GM19043 (cell line): ENCODE measurements around the gene PLAA.
"Not testable (repeated sequence)": the region's sequence is repeated elsewhere in the genome, so short reads cannot be mapped to it uniquely, and the experiment has no call there.

Experiments
- ATAC-seq: cut with Tn5 transposase; IDR thresholded peaks from one replicate; pipeline ENCODE4 v1.9.1; 2021; ENCODE audit warnings: low read depth; ENCODE audit not compliant: unreplicated experiment

The PLAA gene

DNA sequence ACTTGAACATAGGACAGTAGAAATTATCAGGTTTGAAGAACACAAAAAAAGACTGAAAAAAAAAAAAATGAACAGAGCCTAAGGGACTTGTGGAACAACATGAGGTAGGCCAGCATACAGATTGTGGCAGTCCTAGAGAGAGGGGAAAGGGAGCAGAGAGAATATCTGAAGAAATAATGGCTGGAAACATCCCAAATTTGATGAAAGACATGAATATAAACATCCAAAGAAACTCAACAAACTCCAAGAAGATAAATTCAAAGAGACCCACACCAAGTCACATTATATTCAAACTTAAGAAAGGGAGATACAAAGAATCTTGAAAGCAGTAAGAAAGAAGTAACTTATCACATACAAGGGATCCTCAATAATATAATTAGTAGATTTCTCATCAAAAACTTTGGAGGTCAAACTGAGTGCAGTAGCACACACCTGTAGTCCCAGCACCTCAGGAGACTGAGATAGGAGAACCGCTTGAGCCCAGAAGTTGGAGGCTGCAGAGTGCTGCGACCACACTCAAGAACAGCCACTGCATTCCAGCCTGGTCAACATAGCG lies 9.1 kb downstream of the PLAA start:
- no peak for ATAC-seq

DNA sequence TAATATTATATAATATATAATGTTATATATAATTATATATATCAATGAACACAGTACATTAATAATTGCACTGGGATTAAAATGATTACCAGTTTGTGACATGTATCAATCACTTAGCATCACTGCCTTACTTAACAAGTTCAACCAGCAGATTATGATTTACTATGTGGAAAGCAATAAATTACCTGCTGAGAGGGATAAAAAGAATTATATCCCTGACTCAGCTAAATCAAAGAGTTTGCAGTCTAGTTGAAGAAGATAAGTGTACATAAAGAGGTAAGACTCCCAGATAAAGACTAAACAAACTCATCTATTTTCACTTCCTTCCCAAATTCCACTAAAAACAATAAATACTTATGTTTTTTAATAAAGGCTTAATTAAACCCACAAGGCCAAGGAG lies 11.2 kb downstream of the PLAA start:
- ATAC-seq, result no peak

DNA sequence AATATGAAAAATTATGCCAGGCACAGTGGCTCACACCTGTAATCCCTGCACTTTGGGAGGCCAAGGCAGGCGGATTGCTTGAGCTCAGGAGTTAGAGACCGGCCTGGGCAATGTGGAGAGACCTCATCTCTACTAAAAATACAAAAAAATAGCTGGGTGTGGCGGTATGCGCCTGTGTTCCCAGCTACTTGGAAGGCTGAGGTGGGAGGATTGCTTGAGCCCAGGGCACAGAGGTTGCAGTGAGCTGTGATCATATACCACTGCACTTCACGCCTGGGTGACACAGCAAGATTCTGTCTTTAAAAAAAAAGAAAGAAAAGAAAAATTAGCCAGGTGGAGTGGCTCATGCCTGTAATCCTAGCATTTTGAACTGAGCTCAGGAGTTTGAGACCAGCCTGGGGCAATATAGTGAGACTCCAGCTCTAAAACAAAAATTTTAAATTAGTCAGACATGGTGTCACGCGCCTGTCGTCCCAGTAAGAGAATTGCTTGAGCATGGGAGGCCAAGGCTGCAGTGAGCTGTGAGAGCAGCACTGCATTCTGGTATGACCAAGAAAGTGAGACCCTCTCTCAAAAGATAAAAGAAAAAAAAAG lies 18.0 kb downstream of the PLAA start:
- ATAC-seq, result no peak

DNA sequence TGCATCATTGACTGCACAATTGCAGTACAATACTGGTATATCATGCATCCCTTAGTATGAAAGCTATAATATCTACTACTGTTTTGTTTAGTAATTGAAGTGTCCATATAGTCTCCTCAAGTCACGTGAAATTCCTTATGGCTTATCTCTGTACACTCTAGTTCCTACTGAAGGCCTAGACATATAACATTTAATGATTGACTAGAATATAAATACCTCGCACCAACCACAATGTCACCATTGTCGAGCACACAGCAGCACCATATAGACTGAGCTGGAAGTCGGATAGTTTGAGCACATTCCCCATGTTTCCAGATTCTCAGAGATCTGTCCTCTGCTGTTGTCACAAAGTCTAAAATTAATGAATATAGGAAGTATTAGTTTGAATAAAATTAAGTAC lies 21.4 kb downstream of the PLAA start:
- ATAC-seq, result no peak

DNA sequence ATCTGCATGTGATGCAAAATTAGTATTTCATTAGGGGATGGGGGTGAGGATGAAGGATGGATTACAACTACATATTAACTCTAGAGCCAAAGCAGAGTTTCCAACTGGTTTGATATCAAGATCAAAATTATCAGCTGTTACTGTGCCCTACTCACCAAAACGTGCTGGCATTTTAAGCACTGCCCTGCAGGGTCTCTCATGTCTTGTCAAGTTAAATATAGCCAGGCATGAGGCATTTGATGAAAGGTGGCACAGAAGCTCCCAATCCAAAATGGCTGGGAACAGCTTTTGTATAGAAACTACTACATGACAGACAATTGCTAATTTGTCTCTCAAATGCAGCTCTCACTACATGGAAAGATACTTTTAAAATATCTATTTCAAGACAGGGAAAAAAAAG lies 27.3 kb downstream of the PLAA start:
- ATAC-seq, result no peak

DNA sequence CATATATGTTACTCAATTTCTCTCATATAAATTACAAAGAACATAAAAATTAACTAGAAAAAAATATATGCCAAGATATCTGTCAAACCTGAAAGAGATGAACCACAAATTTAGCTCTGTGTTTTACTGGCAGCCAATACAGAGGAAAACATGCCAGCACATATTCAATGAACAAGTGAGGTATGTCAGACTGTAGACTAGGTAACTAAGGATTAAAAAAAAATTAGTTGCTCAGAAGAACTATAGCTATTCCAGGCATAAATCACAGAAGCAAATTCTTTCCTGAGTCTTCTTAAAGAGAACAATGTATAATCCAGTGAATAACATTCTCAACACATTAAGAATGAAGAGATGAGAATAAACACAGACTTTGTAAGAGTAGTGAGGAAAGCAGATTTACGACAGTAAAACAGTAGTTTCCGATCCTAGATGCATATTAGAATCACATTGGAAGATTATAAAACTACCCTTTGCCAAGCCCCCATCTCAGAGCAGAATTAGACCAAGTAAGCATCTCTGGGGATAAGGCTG lies 33.8 kb downstream of the PLAA start:
- no peak for ATAC-seq

DNA sequence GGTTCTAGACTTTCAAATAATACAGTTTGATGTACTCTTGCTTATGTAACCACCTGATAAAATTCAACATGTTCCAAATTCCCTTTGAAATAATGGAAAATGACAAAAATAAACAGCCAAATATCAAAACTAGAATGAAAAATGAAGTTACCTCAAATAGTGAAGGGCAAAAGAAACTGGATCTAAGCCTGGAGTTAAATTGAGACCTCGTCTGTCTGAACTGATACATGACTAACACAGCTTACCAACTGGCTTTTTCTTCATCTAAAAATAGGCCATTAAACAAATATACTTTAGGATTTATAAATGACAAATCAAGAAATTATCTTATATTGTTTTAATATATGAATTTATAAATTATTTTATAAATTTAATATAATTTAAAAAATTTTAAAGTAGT lies 42.4 kb downstream of the PLAA start:
- ATAC-seq, result no peak

DNA sequence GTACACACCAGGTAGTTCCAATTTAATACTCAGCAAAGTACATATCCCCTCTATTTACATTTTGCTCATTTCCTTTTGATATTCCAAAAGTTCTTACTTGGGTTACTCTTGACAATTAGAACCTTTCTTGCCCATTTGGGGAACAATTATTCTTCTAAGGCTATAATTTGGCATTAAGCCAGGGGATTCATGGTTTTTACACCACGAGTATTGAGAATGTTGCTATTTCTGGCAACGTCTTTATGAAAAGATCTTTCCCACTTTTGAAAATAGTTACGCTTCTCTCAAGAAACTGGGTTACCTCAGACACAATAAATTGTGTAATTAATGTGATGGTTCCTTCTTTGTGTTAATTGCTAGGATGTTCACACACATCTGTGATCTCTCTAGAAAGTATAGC lies 43.0 kb downstream of the PLAA start:
- no peak for ATAC-seq

DNA sequence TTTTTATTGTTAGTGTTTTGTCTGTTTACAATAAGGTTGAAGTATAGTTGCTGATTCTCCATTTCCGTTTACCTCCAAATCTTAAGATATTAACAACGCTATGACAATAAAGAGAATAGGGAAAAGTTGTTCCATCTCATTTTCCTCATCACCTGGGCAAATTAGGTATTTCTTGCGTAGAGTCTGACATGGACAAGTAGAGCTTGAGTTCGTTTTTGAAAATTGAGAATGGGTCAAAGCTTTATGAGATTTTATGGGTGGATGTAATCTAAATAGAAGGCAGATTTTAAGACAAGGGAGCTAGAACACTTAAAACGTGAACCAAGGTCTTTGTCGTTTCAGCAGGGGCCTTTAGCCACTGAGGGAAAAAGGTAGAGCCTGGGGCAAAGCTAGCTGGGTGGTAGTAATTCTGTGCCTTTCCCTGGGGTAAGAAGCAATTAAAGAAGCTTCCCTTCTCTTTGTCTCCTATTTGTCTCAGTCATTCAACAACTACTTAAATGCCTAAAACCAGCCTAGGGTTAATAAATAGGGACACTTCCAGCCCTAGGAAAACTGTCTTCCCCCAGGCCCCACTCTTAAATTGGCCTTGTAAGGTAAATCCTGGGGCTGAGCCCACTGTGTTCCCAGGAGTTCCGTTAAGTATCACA lies 53.9 kb downstream of the PLAA start:
- no peak for ATAC-seq

DNA sequence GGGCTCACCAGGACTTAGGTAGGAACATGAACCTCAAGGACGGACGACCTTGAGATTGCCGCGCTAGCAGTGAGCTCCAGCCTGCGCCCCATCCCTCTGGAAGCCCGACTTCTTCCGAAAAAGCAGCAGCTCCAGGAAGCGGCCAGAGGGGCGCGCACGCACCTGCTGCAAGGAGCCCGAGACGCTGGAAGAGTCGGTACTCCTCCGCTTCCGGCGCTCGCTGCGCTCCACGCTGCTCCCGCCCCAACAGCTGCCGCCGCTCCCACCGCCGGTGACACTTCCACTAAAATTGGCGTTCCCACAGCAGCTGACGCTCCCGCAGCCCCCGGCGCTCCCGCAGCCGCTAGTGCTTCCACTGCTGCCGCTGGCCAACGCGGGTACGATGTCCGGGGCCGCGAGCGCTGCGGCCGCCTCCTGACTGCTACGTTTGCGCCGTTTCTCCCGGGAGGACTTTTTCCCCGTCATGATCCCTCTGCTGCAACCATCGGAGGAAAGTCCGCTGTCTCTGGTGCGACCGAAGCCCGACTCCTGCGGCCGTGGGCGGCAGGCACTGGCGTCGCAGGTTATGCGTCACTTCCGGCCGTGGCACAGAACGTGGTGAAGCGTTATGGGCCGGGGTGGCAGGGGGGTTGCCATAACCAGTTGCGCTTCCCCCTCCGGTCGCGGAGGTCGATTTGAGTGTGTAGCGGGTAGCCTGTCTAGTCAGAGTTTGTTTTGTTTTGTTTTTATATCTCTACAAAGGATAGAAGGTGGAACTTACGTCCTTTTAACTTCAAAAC lies 54.6 kb downstream of the PLAA start, which contains the start of gene CAAP1:
TSS of gene CAAP1 (minus strand) at position 552 of the 779 bp plus-strand sequence. CDS start at position 465, 87 bp downstream.
- peak; percentile 92 for ATAC-seq

DNA sequence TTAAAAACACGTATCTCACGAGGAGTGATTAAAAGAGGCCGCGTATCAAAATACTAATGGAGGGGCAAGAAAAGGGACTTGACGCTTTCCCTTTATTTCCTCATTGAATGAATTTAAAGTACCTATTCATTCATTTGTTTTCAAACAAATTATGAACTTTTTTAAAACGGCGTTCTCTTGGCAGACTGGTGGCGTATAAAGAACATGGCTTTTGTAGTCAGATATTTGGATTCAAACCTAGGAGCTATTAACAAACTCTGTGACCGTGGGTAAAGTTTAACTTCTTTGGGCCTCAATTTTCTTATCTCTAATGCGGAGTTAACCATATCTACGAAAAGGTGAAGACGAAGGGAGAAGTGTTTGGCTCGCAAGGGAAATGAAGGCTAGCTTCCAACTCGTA lies 55.3 kb downstream of the PLAA start:
- no peak for ATAC-seq

DNA sequence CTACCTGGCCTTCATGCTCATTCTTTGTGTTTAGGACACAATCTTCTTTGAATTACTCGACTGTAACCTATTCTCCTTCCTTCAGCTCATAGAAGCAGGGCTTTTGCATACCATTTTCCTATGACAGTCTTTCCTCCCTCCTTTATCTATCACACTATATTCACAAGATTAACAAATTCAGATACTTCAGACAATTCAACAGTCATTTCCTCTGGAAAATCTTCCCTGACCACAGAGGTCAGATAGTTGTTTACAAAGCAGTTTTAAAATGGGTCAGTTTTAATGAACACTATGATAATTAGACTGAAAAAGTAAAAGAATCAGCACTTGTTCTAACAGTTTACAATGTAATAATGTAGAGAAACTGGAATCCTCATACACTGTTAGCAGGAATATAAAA lies 58.8 kb downstream of the PLAA start:
- no peak for ATAC-seq

DNA sequence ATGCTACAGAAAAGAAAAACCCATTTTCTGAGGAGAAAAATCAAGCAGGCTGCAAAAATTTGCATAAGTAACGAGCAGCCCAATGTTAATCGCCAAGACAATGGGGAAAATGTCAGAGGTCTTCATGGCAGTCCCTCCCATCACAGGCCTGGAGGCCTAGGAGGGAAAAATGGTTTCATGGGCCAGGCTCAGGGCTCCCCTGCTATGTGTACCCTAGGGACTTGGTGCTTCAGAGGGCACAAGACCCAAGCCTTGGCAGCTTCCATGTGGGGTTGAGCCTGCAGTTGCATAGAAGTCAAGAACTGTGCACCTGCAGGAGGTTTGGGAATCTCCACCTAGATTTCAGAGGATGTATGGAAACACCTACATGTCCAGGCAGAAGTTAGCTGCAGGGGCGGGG lies 64.9 kb downstream of the PLAA start:
- no peak for ATAC-seq

DNA sequence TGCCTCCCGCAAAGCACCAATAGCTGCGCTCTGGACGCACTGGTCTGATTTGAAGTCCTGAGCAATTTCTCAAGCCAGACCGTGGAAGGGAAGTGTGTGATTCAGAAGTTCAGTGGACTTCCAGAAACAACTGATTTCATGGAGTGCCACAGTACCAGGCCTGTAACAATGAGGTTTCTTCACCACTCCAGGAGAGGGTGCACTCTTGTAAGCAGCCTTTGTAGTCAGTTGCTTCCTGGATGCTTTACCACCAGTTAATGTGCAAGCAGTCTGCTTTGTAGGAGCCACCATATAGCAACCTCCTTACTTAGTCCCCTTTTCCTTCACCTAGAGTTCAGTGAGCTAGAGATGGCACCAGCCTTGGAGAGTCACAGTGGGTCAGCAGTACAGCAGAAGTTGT lies 66.8 kb downstream of the PLAA start:
- no peak for ATAC-seq

DNA sequence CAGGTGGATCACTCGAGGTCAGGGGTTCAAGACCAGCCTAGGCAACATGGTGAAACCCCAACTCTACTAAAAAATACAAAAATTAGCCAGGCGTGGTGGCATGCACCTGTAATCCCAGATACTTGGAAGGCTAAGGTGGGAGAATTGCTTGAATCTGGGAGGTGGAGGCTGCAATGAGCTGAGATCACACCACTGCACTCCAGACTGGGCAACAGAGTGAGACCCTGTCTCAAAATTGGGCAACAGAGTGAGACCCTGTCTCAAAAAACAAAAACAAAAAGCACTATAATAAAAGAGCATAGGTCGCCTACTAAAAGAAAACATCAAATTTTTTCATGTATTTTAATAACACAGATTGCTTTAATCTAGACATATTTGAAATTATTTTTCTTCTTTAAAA lies 71.9 kb downstream of the PLAA start:
- not testable (repeated sequence) for ATAC-seq

DNA sequence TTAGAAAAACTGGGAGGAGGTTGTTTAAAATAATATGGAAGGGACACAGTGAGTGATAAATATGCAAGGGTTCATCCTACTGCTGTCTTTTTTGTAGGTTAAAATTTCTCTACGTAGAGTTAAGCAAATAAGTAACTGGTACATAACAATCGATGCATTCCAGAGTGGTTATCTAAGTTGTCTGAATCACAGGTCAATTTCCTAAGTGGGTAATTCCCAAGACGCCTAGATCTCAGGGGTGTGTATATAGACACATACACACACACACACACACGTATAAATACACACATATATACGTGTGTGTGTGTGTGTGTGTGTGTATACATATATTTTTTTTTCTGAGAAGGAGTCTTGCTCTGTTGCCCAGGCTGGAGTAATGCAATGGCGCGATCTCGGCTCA lies 76.8 kb downstream of the PLAA start:
- ATAC-seq, result no peak

DNA sequence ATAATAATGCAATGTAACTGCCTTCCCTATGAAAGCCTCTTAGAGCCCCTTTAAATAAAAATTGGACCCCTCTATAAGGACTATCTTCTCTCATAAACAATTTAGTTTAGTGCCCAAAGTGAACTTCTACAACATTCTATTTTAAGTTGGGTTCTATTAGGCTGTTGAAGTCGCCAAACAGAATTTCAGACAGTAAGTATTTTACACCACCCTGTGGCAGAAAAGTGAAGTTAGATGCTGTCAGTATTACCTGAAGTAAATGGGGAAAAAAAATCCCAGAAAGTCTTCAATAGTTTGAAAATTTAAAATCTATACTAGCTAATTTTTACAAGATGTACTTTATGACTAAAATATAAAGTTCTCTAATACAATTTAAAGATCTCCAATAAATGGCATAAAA lies 84.0 kb downstream of the PLAA start:
- ATAC-seq, result no peak

DNA sequence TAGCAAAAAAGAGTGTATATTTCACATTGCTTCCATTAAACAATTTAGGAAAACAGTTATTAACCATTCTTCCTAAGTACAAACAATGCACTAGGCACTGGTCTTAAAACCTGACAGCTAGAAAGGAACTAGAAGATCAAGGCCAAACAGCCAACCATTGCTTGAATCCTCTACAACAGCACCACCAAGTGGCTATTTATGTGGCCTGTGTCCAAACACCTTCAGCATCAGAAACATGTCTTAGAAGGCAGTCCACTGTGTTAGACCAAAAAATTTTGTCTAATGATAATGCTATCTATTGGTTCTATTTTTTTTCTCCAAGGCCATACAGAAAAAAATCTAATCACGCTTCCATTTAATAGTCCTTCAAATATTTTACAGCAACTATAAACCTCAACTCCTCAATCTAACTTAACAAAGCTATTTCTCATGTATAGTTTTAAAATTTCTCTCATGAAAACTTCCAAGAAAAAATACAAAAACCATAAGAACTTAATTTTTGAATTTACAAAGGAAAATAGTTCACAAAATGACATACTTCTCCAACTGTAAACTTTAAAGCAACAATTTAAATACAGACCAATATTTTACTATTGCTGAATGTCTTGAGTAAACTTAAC lies 90.5 kb downstream of the PLAA start:
- ATAC-seq, result peak; percentile 83
